ENCODE measurements around the gene EVA1C. TPM values are rescaled to one million over a fixed set of nuclear protein-coding genes. Genes with fewer than 3 reads are reported as not detected.

EVA1C gene
- total and polyA plus RNA-seq, 10 of the 15 experiments (the other 5 are each of a cell fraction or from before 2014, with no cell fraction given), result 0.13 to 0.56 (median 0.34) TPM; not detected in 7

GRCh38 chr21:32562915-32563314 is 150.4 kb downstream of the EVA1C start:
- Histone ChIP-seq H3K4me3 (no peak overlapping the region), H3K9ac (ENCODE audit: control insufficient read depth, insufficient read depth, low read length) (no peak overlapping the region), H4K20me1 (ENCODE audit: control insufficient read depth, insufficient read depth) (no peaks in the 10 kb centered on the region), H3K36me3 (ENCODE audit: control insufficient read depth in 2 of 2, insufficient read depth in 2 of 2, low read length in 1 of 2) (no peaks in the 10 kb centered on the region), H3K9me3 (replicated peaks; ENCODE audit: control insufficient read depth, insufficient read depth, low read length) (peaks cover 1% of the 10 kb centered on the region; the same call in 1 of the 3 replicates), H2AFZ (ENCODE audit: control insufficient read depth, low read depth, low read length) (no peak overlapping the region), H3K4me2 (ENCODE audit: control insufficient read depth, insufficient read depth) (no peak overlapping the region), H3K79me2 (ENCODE audit: control insufficient read depth, insufficient read depth, low read length) (no peaks in the 10 kb centered on the region), H3K27me3 (replicated peaks in 1 of 2; ENCODE audit: control insufficient read depth in 2 of 2, insufficient read depth in 2 of 2, low read length in 1 of 2) (no peaks in the 10 kb centered on the region), H3K27ac (ENCODE audit: control insufficient read depth, insufficient read depth) (no peak overlapping the region), H3K4me1 (ENCODE audit: control insufficient read depth, insufficient read depth, low read length) (no peaks in the 10 kb centered on the region)
- DNase-seq (ENCODE audit: low read depth, low spot score), result no peak
- 45% methylated on average over 2 of the region's 2 CpGs for WGBS (ENCODE audit: insufficient coverage, insufficient replicate concordance, low lambda C conversion rate, missing lambda C conversion rate)
- intact Hi-C loops (cut with micrococcal nuclease; ENCODE audit: unreplicated experiment), result loop anchor here (10.0 kb wide), 1 partner anchor 158 kb away; no protein-coding TSS in a partner anchor
- FAIRE-seq, result no peak
- POLR2A ChIA-PET, result no interaction called here
- ATAC-seq, result no peak
- RAD21 ChIA-PET (ENCODE audit: unreplicated experiment), result no interaction called here
- TF ChIP-seq BHLHE40 (IDR thresholded peaks at IDR 0.05; ENCODE audit: borderline replicate concordance in 1 of 2, low read depth in 2 of 2, low read length in 1 of 2) (no peak), PAX8 (IDR thresholded peaks at IDR 0.05) (no peak), PRDM15 (CRISPR knock-in tag; IDR thresholded peaks at IDR 0.05) (no peak), YY1 (IDR thresholded peaks at IDR 0.05; ENCODE audit: low read depth, low read length) (no peak), SUZ12 (IDR thresholded peaks at IDR 0.05; ENCODE audit: unreplicated experiment) (no peak), NR2C1 (IDR thresholded peaks at IDR 0.05) (no peak), ETV6 (conservative IDR thresholded peaks at IDR 0.05 in 1 of 2, IDR thresholded peaks at IDR 0.05 in 1 of 2; ENCODE audit: borderline replicate concordance in 1 of 2, low read depth in 1 of 2) (no peak), ZNF384 (IDR thresholded peaks at IDR 0.05; ENCODE audit: borderline replicate concordance, low read depth, low read length) (no peak), MYC (IDR thresholded peaks at IDR 0.05; ENCODE audit: insufficient read depth, insufficient read length, insufficient replicate concordance, low read length, severe bottlenecking) (no peak), PML (IDR thresholded peaks at IDR 0.05; ENCODE audit: low read length) (no peak), JUND (IDR thresholded peaks at IDR 0.05; ENCODE audit: low read depth, low read length) (no peak), TCF3 (IDR thresholded peaks at IDR 0.05; ENCODE audit: borderline replicate concordance, insufficient read depth, low read depth, low read length) (no peak), ATF2 (IDR thresholded peaks at IDR 0.05; ENCODE audit: low read length) (no peak), EGR1 (IDR thresholded peaks at IDR 0.05; ENCODE audit: borderline replicate concordance in 1 of 2, low read depth in 2 of 2, low read length in 2 of 2) (no peak), ZSCAN29 (IDR thresholded peaks at IDR 0.05) (no peak)
- SMC1A ChIA-PET (ENCODE audit: uncharacterized antibody, unreplicated experiment), result no interaction called here
- no TSS peak for BruUV-seq (replicated peaks)
- in situ Hi-C loops (cut with MboI), result no loop called here
- CTCF ChIA-PET, result interaction anchor here (1.2 to 1.5 kb wide), 2 partner anchors 24 to 39 kb away, joined by 4 to 5 read pairs; no protein-coding TSS in a partner anchor
